ENCODE results near the gene NAT16.

The NAT16 gene

DNA sequence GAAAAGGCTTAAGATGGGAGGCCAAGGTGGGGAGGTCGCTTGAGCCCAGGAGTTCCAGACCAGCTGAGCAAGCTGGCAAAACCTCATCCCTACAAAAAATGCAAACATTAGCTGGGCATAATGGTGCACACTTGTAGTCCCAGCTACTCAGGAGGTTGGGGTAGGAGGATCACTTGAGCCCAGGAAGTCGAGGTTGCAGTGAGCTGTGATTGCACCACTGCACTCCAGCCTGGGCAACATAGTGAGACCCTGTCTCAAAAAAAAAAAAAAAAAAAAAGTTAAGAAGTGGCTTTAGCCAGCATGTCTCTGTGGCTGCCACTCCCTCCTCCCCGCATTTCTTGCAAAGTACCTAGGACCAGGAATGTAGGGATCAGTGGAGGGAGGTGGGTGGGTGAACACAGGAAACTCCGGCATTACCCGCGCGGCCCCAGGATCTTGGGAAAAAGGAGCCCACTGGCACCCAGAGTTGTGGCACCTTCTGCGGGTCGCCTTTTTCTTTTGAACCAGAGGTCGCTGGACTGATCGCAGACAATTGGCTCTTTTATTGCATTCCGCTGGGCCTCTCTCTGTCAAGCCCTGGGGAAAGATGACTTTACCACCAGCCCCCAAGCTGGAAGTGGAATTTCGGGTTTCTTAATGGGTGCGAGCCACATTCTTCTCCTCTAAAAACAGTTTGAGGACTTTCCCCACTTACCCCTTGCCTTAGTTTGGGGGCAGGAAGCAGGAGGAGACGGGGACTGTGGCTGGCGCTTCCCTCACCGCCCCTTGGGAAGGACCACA, 18.2 kb downstream of the NAT16 start:
- TF ChIP-seq POLR2A (IDR thresholded peaks at IDR 0.05; ENCODE audit: low read depth, low read length) (no peak), POU2F2 (IDR thresholded peaks at IDR 0.05; ENCODE audit: low read depth, low read length) (no peak), POLR2AphosphoS5 (IDR thresholded peaks at IDR 0.05; ENCODE audit: low read depth, low read length) (no peak), TAF1 (IDR thresholded peaks at IDR 0.05; ENCODE audit: low read depth, low read length) (no peak), SPI1 (IDR thresholded peaks at IDR 0.05; ENCODE audit: low read depth, low read length) (no peak), PAX5 (IDR thresholded peaks at IDR 0.05; ENCODE audit: insufficient read depth, low read length, severe bottlenecking) (no peak)
- no peak for DNase-seq (ENCODE audit: insufficient read length, low spot score)
- no peak for FAIRE-seq

DNA sequence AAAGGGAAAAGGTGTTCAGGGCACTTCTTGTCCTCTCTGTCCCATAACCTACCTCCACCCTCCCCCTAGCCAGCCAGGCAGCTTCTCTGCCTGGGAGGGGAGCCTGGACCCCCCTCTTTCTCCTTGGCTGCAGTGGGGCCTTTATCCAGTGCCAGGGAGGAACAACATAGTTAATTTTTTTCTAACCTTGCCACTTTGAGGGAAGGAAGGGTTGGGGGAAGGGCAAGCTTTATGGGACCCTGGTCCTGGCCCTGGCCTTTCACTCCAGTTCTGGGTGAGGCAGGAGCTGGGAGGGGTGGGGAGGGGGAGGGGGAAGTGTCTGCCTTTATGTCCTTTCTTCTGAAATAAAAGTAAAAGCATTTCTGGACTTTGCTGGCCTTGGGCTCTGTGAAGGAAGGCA, 19.2 kb downstream of the NAT16 start:
- TF ChIP-seq PAX5 (IDR thresholded peaks at IDR 0.05; ENCODE audit: insufficient read depth, low read length, severe bottlenecking), result no peak
- TF ChIP-seq POU2F2 (IDR thresholded peaks at IDR 0.05; ENCODE audit: low read depth, low read length), result no peak
- no peak for TF ChIP-seq TAF1 (IDR thresholded peaks at IDR 0.05; ENCODE audit: low read depth, low read length)
- TF ChIP-seq POLR2AphosphoS5 (IDR thresholded peaks at IDR 0.05; ENCODE audit: low read depth, low read length), result no peak
- no peak for TF ChIP-seq SPI1 (IDR thresholded peaks at IDR 0.05; ENCODE audit: low read depth, low read length)
- no peak for TF ChIP-seq POLR2A (IDR thresholded peaks at IDR 0.05; ENCODE audit: low read depth, low read length)
- no peak for FAIRE-seq
- no peak for DNase-seq (ENCODE audit: insufficient read length, low spot score)

DNA sequence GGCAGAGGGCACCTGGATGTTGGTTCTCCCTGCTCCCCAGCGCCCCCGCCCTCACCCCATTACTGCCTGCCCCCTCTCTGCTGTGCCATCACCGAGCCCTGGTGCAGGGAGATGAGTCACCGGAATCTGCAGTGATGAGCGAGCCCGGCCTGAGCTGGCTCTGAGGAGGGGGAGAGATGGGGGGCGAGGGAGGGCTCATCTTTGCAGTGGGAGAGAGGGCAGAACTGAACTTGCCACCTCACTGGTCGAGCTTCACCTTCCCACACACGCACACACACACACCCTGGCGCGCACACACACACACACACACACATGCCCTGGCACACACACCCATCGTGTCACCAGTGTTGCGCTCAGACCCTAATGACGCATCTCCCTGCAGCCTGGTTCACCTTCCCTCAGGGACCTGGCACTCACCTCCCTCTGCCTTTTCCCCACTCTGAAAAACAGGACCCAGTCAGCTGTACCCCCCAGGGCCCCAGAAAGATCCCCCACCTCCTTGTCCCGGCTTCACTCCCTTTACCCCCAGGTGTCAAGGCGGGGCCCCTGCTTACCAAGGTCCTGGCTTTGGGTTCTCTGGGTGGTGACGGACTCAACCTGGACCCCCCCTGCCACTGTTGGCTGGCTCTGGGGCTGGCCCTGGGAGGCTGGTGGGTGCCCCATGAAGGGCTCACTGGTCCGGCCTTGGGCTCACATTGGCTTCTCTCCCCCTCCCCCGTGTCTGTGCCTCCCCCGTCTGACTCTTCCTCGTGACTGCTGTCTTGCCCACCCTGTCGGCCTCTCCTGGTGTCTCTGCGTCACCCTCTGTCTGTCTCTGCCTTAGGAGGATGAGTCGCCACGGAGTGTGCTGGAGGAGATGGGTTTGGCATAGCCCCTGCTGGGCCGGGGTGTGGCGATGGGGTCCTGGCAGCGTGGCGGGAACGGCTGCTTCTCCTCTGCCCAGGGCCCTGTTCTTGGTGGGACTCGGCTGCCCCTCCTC, 20.1 kb downstream of the NAT16 start:
- FAIRE-seq, result no peak
- no peak for DNase-seq (ENCODE audit: insufficient read length, low spot score)
- no peak for TF ChIP-seq PAX5 (IDR thresholded peaks at IDR 0.05; ENCODE audit: insufficient read depth, low read length, severe bottlenecking)
- no peak for TF ChIP-seq POLR2A (IDR thresholded peaks at IDR 0.05; ENCODE audit: low read depth, low read length)
- TF ChIP-seq SPI1 (IDR thresholded peaks at IDR 0.05; ENCODE audit: low read depth, low read length), result no peak
- no peak for TF ChIP-seq POLR2AphosphoS5 (IDR thresholded peaks at IDR 0.05; ENCODE audit: low read depth, low read length)
- TF ChIP-seq POU2F2 (IDR thresholded peaks at IDR 0.05; ENCODE audit: low read depth, low read length), result no peak
- TF ChIP-seq TAF1 (IDR thresholded peaks at IDR 0.05; ENCODE audit: low read depth, low read length), result no peak

DNA sequence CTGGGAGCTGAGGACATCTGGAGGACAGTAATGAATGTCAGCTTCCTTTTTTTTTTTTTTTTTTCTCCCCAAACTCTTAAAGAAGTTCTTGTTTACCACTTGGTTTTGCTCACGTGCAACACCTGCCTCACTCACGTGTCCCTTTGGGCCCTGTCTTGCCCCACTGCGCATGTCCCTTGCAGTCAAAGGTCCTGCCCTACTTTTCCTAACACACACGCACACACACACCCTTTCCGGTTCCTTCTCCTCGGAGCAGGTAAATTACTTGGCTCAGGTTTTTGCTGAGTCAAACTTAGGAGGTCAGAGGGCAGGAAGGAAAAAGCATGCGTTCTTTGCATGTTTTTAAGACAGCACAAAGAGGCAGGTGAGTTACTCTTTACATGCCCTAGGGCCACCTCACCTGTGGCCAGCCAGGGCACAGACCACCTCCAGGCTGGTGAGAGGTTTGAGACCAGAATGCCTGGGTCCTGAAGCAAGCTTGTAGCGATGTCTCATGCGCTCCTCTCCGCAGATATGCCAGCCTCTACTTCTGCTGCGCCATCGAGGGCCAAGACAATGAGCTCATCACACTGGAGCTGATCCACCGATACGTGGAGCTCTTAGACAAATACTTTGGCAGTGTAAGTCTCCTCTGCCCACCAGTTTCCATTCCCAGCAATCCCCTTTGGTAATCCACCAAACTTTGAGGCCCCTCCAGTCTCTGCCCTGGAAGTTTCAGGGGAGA, 23.1 kb downstream of the NAT16 start:
- FAIRE-seq, result no peak
- TF ChIP-seq POLR2AphosphoS5 (IDR thresholded peaks at IDR 0.05; ENCODE audit: low read depth, low read length), result no peak
- TF ChIP-seq SPI1 (IDR thresholded peaks at IDR 0.05; ENCODE audit: low read depth, low read length), result no peak
- no peak for TF ChIP-seq PAX5 (IDR thresholded peaks at IDR 0.05; ENCODE audit: insufficient read depth, low read length, severe bottlenecking)
- no peak for TF ChIP-seq TAF1 (IDR thresholded peaks at IDR 0.05; ENCODE audit: low read depth, low read length)
- TF ChIP-seq POLR2A (IDR thresholded peaks at IDR 0.05; ENCODE audit: low read depth, low read length), result no peak
- no peak for TF ChIP-seq POU2F2 (IDR thresholded peaks at IDR 0.05; ENCODE audit: low read depth, low read length)
- no peak for DNase-seq (ENCODE audit: insufficient read length, low spot score)

DNA sequence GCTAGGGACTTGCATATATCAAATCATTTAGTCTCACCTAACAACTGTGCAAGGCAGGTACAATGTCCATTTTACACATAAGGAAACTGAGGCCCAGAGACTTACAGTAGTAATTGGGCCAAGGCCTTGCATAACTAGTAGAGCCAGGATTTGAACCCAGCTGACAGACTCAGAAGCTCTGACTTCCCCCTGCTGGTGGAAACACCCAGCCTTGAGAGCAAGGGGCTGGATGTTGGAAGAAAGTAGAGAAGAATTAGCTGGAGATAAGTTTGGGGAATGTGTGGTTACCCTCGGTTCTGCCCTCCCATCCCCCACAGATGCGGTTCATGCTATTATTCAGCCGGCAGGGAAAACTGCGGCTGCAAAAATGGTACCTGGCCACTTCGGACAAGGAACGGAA, 23.8 kb downstream of the NAT16 start:
- TF ChIP-seq PAX5 (IDR thresholded peaks at IDR 0.05; ENCODE audit: insufficient read depth, low read length, severe bottlenecking), result no peak
- TF ChIP-seq TAF1 (IDR thresholded peaks at IDR 0.05; ENCODE audit: low read depth, low read length), result no peak
- TF ChIP-seq POU2F2 (IDR thresholded peaks at IDR 0.05; ENCODE audit: low read depth, low read length), result no peak
- TF ChIP-seq POLR2AphosphoS5 (IDR thresholded peaks at IDR 0.05; ENCODE audit: low read depth, low read length), result no peak
- TF ChIP-seq SPI1 (IDR thresholded peaks at IDR 0.05; ENCODE audit: low read depth, low read length), result no peak
- TF ChIP-seq POLR2A (IDR thresholded peaks at IDR 0.05; ENCODE audit: low read depth, low read length), result no peak
- FAIRE-seq, result no peak
- DNase-seq (ENCODE audit: insufficient read length, low spot score), result no peak

DNA sequence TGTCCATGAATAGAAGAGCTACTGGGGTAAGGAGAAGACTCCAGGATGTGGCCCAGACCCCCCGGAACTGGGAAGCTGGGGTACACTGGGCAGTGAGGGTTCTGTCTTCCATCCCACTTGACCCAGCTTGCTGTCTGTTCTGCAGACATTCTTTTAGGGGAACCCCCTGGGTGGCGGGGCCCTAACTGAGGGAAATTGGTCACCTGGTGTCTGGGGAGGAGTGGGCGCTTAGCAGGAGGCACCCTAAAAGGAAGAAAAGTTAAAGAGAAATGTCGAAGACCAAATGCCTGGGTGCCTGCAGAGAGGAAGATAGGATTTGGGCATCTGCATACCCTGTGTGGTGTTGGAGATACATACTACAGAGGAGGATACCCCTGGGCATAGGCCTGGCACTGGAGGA, 24.8 kb downstream of the NAT16 start:
- TF ChIP-seq POU2F2 (IDR thresholded peaks at IDR 0.05; ENCODE audit: low read depth, low read length) (no peak), PAX5 (IDR thresholded peaks at IDR 0.05; ENCODE audit: insufficient read depth, low read length, severe bottlenecking) (no peak), POLR2AphosphoS5 (IDR thresholded peaks at IDR 0.05; ENCODE audit: low read depth, low read length) (no peak), TAF1 (IDR thresholded peaks at IDR 0.05; ENCODE audit: low read depth, low read length) (no peak), POLR2A (IDR thresholded peaks at IDR 0.05; ENCODE audit: low read depth, low read length) (no peak), SPI1 (IDR thresholded peaks at IDR 0.05; ENCODE audit: low read depth, low read length) (no peak)
- FAIRE-seq (no peak), DNase-seq (ENCODE audit: insufficient read length, low spot score) (no peak)

DNA sequence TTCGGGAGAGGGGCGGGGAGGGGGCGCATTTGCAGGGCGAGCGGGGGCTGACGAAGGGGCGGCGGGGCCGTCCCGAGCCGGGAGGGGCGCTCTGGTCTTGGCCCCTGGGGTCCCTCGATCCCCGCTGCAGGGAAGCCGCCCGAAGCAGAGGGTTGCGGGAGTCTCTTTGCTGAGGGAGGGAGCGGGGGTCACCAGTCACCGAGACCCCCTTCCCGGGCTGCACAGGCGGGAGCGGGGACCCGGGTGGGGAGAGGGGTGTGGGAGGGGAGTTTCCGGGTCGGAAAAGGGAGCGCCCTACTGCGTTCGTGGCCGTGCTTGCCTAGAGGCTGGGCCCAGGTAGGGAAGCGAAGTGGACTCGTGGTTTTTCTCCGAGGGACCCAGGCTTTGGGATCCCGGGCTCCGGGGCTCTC, 25.4 kb downstream of the NAT16 start:
- TF ChIP-seq SPI1 (IDR thresholded peaks at IDR 0.05; ENCODE audit: low read depth, low read length) (no peak), TAF1 (IDR thresholded peaks at IDR 0.05; ENCODE audit: low read depth, low read length) (no peak), POLR2AphosphoS5 (IDR thresholded peaks at IDR 0.05; ENCODE audit: low read depth, low read length) (no peak), POLR2A (IDR thresholded peaks at IDR 0.05; ENCODE audit: low read depth, low read length) (no peak), PAX5 (IDR thresholded peaks at IDR 0.05; ENCODE audit: insufficient read depth, low read length, severe bottlenecking) (no peak), POU2F2 (IDR thresholded peaks at IDR 0.05; ENCODE audit: low read depth, low read length) (no peak)
- FAIRE-seq (no peak), DNase-seq (ENCODE audit: insufficient read length, low spot score) (no peak)

DNA sequence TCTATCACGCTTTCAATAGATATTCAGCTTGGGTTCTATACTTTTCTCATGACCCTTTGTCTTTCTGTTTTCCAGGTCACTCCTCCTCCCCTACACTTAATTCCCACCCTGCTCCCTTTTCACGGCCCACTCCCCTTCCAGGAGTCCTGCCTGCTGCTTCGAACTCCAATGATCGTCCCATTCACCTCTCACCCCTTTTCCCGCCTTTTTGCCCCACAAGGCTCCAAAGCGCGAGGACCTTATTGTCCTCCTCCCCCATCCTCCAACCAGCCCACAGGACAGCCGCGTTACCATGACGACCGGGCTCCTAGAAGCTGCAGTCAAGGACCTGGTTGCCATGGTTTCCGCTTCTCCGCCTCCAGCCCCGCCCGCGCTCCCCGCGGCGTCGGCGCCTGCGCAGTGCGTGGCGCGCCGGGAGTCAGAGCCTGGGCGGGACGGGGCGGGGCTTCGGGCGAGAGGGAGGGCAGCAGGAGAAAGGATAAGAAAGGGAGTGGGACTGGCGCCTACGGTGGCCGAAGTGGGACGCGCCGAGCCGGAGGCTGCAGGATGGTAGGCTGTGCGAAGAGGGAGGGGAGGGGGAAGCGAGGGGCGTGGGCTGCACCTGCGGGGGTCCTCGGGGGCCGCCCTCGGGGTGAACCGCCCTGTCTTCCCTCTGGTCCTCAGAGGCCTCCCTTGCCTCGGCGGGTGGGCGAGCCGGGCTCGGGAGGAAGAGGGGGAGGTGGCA, 26.0 kb downstream of the NAT16 start, which contains the start of gene AP1S1:
TSS of gene AP1S1 (plus strand) at position 508 of the 724 bp plus-strand sequence. CDS start at position 547, 39 bp downstream.
- peak; percentile 98 for DNase-seq (ENCODE audit: insufficient read length, low spot score)
- peak; percentile 94 for FAIRE-seq
- TF ChIP-seq POLR2A (IDR thresholded peaks at IDR 0.05; ENCODE audit: low read depth, low read length) (no peak), TAF1 (IDR thresholded peaks at IDR 0.05; ENCODE audit: low read depth, low read length) (no peak), SPI1 (IDR thresholded peaks at IDR 0.05; ENCODE audit: low read depth, low read length) (no peak), PAX5 (IDR thresholded peaks at IDR 0.05; ENCODE audit: insufficient read depth, low read length, severe bottlenecking) (no peak), POU2F2 (IDR thresholded peaks at IDR 0.05; ENCODE audit: low read depth, low read length) (no peak), POLR2AphosphoS5 (IDR thresholded peaks at IDR 0.05; ENCODE audit: low read depth, low read length) (no peak)
